WTC11 (cell line): ENCODE data around the gene LGALS1. TPM values are rescaled to one million over a fixed set of nuclear protein-coding genes. Genes with fewer than 3 reads are reported as not detected.
A peak's percentile ranks its signal among the peaks of the same experiment; 100 is the strongest.

Experiments
- ATAC-seq: fragments of 200-7000 bp; cut with Tn5 transposase; 2 replicates; pipeline ENCODE4 v1.10.0; 2021; ENCODE audit warnings: mild to moderate bottlenecking, moderate library complexity
- CTCF ChIA-PET: fragments of 300-600 bp; sonication (Branson Sonifier 250); formaldehyde crosslinking; loops from one replicate; lab custom pipeline; 2021; ENCODE audit warnings: antibody characterized with exemption; lab: Charles Lee
- POLR2A ChIA-PET: fragments of 350-600 bp; sonication (Branson Sonifier 250); formaldehyde crosslinking; loops from one replicate; lab custom pipeline; 2021; ENCODE audit warnings: antibody characterized with exemption; lab: Charles Lee
- DNase-seq: peaks from one replicate; pipeline ENCODE4 v3.0.0; 2021; ENCODE audit warnings: low spot score
- H3K27ac Mint-ChIP-seq: 2 replicates; pipeline ENCODE4 v1.8.0; 2021; ENCODE audit warnings: mixed read lengths
- H3K27me3 Mint-ChIP-seq: 2 replicates; pipeline ENCODE4 v1.8.0; 2021; ENCODE audit warnings: low read depth, mild to moderate bottlenecking, moderate library complexity, mixed read lengths
- H3K36me3 Mint-ChIP-seq: 2 replicates; pipeline ENCODE4 v1.8.0; 2021; ENCODE audit warnings: mixed read lengths
- H3K4me1 Mint-ChIP-seq: 2 replicates; pipeline ENCODE4 v1.8.0; 2022; ENCODE audit warnings: mixed read lengths
- H3K4me3 Mint-ChIP-seq: 2 replicates; pipeline ENCODE4 v1.8.0; 2021; ENCODE audit warnings: mild to moderate bottlenecking, moderate library complexity, mixed read lengths
- H3K9me3 Mint-ChIP-seq: 2 replicates; pipeline ENCODE4 v1.8.0; 2021; ENCODE audit warnings: mixed read lengths
- CBFB ChIP-seq: sonication (generic); formaldehyde crosslinking; IDR thresholded peaks from 2 replicates; pipeline ENCODE4 v1.8.1; 2022; ENCODE audit warnings: mild to moderate bottlenecking, low read depth, missing genetic modification reagents
- CREB1 ChIP-seq: sonication (generic); formaldehyde crosslinking; IDR thresholded peaks from 2 replicates; pipeline ENCODE4 v1.8.0; 2023; ENCODE audit warnings: mild to moderate bottlenecking, missing genetic modification reagents
- ESRRA ChIP-seq: sonication (generic); formaldehyde crosslinking; IDR thresholded peaks from 2 replicates; pipeline ENCODE4 v1.8.1; 2022; ENCODE audit warnings: mild to moderate bottlenecking, missing genetic modification reagents, borderline replicate concordance
- FOXJ3 ChIP-seq: sonication (generic); formaldehyde crosslinking; IDR thresholded peaks from 2 replicates; pipeline ENCODE4 v1.9.0; 2021; ENCODE audit warnings: missing genetic modification reagents, mild to moderate bottlenecking, borderline replicate concordance
- HMGA2 ChIP-seq: fragments of 250-450 bp; sonication (Bioruptor Pico); IDR thresholded peaks from 2 replicates; pipeline ENCODE4 v1.4.0; 2021; ENCODE audit warnings: mild to moderate bottlenecking, moderate library complexity
- NR2C2 ChIP-seq: sonication (generic); formaldehyde crosslinking; IDR thresholded peaks from 2 replicates; pipeline ENCODE4 v1.8.0; 2022; ENCODE audit warnings: mild to moderate bottlenecking, missing genetic modification reagents
- PRRX2 ChIP-seq: fragments of 250-450 bp; sonication (Bioruptor Pico); IDR thresholded peaks from 2 replicates; pipeline ENCODE4 v1.8.0; 2021; ENCODE audit warnings: mild to moderate bottlenecking
- RELA ChIP-seq: sonication (generic); formaldehyde crosslinking; IDR thresholded peaks from 2 replicates; pipeline ENCODE4 v1.8.1; 2022; ENCODE audit warnings: missing genetic modification reagents, mild to moderate bottlenecking, borderline replicate concordance
- ZBTB21 ChIP-seq: sonication (generic); formaldehyde crosslinking; IDR thresholded peaks from 2 replicates; pipeline ENCODE4 v1.8.1; 2023; ENCODE audit warnings: mild to moderate bottlenecking, missing genetic modification reagents, borderline replicate concordance
- ZNF121 ChIP-seq: sonication (generic); formaldehyde crosslinking; IDR thresholded peaks from 2 replicates; pipeline ENCODE4 v1.8.0; 2023; ENCODE audit warnings: missing genetic modification reagents
- ZNF671 ChIP-seq: fragments of 250-450 bp; sonication (Bioruptor Pico); IDR thresholded peaks from 2 replicates; pipeline ENCODE4 v1.8.0; 2021; ENCODE audit warnings: mild to moderate bottlenecking
- total RNA-seq: library from RNA; stranded (reverse); gene quantifications from 3 replicates; pipeline ENCODE4 v1.2.3, GENCODE V29; 2021
- TF ChIP-seq, protein P1 (sequence below): sonication (generic); formaldehyde crosslinking; IDR thresholded peaks from 2 replicates; pipeline ENCODE4 v1.8.1; 2023; ENCODE audit warnings: mild to moderate bottlenecking, moderate library complexity, missing genetic modification reagents
- TF ChIP-seq, protein P2 (sequence below): sonication (generic); formaldehyde crosslinking; IDR thresholded peaks from 2 replicates; pipeline ENCODE4 v1.8.1; 2023; ENCODE audit warnings: mild to moderate bottlenecking, missing genetic modification reagents, moderate library complexity
- TF ChIP-seq, protein P3 (sequence below): sonication (generic); formaldehyde crosslinking; IDR thresholded peaks from 2 replicates; pipeline ENCODE4 v1.8.1; 2023; ENCODE audit warnings: mild to moderate bottlenecking, missing genetic modification reagents, borderline replicate concordance
- TF ChIP-seq, protein P4 (sequence below): sonication (generic); formaldehyde crosslinking; IDR thresholded peaks from 2 replicates; pipeline ENCODE4 v1.8.1; 2022; ENCODE audit warnings: mild to moderate bottlenecking, moderate library complexity, missing genetic modification reagents
- TF ChIP-seq, protein P5 (sequence below): sonication (generic); formaldehyde crosslinking; IDR thresholded peaks from 2 replicates; pipeline ENCODE4 v1.8.1; 2022; ENCODE audit warnings: low read depth, missing genetic modification reagents, borderline replicate concordance
- TF ChIP-seq, protein P6 (sequence below): fragments of 250-450 bp; sonication (Bioruptor Pico); IDR thresholded peaks from 2 replicates; pipeline ENCODE4 v1.9.0; 2021; ENCODE audit warnings: mild to moderate bottlenecking
- TF ChIP-seq, protein P7 (sequence below): fragments of 250-450 bp; sonication (Bioruptor Pico); IDR thresholded peaks from 2 replicates; pipeline ENCODE4 v1.8.0; 2021; ENCODE audit warnings: mild to moderate bottlenecking

Gene LGALS1
- total RNA-seq, 1 experiment from 2014 or later: 17.3 TPM

DNA sequence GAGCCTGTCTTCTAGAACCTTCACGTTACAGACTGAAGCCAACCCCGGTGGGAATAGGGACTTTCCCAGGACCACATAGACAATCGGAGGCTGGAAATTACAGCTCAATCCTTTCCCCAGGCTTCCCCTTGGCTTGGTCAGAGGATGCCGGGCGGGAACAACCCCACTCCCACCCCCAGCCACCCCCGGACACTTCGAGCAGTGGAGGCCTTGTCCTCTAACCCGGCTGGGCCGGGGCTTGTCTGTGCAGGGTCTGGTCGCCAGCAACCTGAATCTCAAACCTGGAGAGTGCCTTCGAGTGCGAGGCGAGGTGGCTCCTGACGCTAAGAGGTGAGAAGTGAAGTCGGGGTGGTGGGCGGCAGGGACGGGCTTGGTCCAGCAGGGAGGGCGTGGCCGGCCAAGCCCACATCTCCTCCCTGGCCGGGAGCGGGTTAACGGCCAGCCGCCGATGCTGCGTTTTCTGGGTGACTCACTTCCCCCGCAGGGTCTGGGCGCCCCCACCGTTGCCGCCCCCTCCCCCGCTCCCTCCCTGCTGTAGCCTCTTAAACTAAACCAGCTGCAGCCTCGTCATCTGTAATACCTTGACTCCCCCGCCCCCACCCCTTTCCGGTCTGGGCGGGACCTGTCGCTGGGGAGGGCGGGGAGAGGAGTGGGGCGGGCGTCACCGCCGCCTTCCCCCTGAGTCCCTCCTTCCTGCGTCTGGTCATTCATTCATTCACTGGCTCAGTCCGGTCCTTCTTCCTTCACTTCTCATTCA lies 1.5 kb downstream of the LGALS1 start (continued):
- TF ChIP-seq, protein P1, sequence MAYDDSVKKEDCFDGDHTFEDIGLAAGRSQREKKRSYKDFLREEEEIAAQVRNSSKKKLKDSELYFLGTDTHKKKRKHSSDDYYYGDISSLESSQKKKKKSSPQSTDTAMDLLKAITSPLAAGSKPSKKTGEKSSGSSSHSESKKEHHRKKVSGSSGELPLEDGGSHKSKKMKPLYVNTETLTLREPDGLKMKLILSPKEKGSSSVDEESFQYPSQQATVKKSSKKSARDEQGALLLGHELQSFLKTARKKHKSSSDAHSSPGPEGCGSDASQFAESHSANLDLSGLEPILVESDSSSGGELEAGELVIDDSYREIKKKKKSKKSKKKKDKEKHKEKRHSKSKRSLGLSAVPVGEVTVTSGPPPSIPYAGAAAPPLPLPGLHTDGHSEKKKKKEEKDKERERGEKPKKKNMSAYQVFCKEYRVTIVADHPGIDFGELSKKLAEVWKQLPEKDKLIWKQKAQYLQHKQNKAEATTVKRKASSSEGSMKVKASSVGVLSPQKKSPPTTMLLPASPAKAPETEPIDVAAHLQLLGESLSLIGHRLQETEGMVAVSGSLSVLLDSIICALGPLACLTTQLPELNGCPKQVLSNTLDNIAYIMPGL: no peak
- no peak for TF ChIP-seq CBFB (CRISPR knock-in tag)
- 0 out of 2 replicates have a peak, but pooled peaks have one; percentile 69 for TF ChIP-seq CREB1
- TF ChIP-seq ZBTB21 (CRISPR knock-in tag): 0 out of 2 replicates have a peak, but pooled peaks have one; percentile 36

DNA sequence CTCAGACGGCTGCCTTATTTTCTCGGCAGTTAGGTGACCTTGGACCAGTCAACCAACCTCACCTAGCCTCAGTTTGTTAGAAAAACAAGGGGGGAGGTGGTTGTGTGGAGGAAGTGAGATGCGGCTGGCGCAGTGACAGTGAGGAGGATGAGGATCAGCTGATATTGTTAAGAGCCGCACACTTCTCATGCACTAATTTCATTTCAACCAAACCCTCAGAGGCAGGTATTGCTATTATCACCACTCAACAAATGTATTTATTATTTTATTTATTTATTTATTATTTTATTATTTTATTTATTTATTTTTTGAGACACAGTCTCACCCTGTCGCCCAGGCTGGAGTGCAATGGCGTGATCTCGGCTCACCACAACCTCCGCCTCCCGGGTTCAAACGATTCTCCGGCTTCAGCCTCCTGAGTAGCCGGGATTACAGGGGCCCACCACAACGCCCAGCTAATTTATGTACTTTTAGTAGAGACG lies 2.1 kb downstream of the LGALS1 start:
- peaks cover 13% of the 10 kb centered on the region for H3K4me1 Mint-ChIP-seq
- ATAC-seq (no peak), DNase-seq (no peak)
- H3K27ac Mint-ChIP-seq: peak overlapping the region; percentile 84
- peaks cover 18% of the 10 kb centered on the region for H3K27me3 Mint-ChIP-seq
- TF ChIP-seq RELA (CRISPR knock-in tag): no peak
- TF ChIP-seq HMGA2 (CRISPR knock-in tag): peak; percentile 95
- CTCF ChIA-PET: interaction anchor here (0.7 to 6.8 kb wide), 7 partner anchors 16 to 140 kb away, joined by 3 to 51 read pairs (median 4); partner anchors contain the start of genes GGA1 and PDXP
- POLR2A ChIA-PET: interaction anchor here (1.0 kb wide), 2 partner anchors 19 to 70 kb away, joined by 5 read pairs; partner anchors contain the start of gene PDXP
- H3K9me3 Mint-ChIP-seq: no peaks in the 10 kb centered on the region
- H3K36me3 Mint-ChIP-seq: no peaks in the 10 kb centered on the region
- peak overlapping the region; percentile 72 for H3K4me3 Mint-ChIP-seq

DNA sequence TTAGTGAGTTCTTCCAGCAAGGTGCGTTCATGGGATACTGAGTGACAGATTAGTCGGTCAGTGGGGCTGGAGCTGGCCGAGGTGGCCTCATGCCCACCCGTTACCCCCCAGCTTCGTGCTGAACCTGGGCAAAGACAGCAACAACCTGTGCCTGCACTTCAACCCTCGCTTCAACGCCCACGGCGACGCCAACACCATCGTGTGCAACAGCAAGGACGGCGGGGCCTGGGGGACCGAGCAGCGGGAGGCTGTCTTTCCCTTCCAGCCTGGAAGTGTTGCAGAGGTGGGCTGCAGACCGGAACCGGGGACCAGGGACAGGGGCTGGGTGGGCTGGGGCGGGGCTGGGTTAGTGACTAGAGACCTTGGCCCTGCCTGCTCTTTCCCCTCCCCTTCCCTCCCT lies 2.9 kb downstream of the LGALS1 start:
- CTCF ChIA-PET: interaction anchor here (0.7 to 6.8 kb wide), 2 partner anchors 36 to 275 kb away, joined by 3 to 51 read pairs; partner anchors contain the start of genes C22orf23 and POLR2F
- ATAC-seq (no peak), DNase-seq (no peak)
- H3K4me3 Mint-ChIP-seq: peak overlapping the region; percentile 45
- POLR2A ChIA-PET: interaction anchor here (1.0 kb wide), 1 partner anchor 71 kb away, joined by 5 read pairs; no protein-coding TSS in a partner anchor
- H3K4me1 Mint-ChIP-seq: peaks cover 13% of the 10 kb centered on the region
- H3K36me3 Mint-ChIP-seq: no peaks in the 10 kb centered on the region
- H3K27ac Mint-ChIP-seq: peak overlapping the region; percentile 96; the same call in 1 of the 2 replicates
- H3K9me3 Mint-ChIP-seq: no peaks in the 10 kb centered on the region
- TF ChIP-seq, protein P2, sequence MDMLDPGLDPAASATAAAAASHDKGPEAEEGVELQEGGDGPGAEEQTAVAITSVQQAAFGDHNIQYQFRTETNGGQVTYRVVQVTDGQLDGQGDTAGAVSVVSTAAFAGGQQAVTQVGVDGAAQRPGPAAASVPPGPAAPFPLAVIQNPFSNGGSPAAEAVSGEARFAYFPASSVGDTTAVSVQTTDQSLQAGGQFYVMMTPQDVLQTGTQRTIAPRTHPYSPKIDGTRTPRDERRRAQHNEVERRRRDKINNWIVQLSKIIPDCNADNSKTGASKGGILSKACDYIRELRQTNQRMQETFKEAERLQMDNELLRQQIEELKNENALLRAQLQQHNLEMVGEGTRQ (CRISPR knock-in tag): no peak
- TF ChIP-seq, protein P3, sequence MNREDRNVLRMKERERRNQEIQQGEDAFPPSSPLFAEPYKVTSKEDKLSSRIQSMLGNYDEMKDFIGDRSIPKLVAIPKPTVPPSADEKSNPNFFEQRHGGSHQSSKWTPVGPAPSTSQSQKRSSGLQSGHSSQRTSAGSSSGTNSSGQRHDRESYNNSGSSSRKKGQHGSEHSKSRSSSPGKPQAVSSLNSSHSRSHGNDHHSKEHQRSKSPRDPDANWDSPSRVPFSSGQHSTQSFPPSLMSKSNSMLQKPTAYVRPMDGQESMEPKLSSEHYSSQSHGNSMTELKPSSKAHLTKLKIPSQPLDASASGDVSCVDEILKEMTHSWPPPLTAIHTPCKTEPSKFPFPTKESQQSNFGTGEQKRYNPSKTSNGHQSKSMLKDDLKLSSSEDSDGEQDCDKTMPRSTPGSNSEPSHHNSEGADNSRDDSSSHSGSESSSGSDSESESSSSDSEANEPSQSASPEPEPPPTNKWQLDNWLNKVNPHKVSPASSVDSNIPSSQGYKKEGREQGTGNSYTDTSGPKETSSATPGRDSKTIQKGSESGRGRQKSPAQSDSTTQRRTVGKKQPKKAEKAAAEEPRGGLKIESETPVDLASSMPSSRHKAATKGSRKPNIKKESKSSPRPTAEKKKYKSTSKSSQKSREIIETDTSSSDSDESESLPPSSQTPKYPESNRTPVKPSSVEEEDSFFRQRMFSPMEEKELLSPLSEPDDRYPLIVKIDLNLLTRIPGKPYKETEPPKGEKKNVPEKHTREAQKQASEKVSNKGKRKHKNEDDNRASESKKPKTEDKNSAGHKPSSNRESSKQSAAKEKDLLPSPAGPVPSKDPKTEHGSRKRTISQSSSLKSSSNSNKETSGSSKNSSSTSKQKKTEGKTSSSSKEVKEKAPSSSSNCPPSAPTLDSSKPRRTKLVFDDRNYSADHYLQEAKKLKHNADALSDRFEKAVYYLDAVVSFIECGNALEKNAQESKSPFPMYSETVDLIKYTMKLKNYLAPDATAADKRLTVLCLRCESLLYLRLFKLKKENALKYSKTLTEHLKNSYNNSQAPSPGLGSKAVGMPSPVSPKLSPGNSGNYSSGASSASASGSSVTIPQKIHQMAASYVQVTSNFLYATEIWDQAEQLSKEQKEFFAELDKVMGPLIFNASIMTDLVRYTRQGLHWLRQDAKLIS (CRISPR knock-in tag): no peak
- no peak for TF ChIP-seq ZNF671 (CRISPR knock-in tag)
- TF ChIP-seq PRRX2: no peak
- no peak for TF ChIP-seq NR2C2
- TF ChIP-seq, protein P4, sequence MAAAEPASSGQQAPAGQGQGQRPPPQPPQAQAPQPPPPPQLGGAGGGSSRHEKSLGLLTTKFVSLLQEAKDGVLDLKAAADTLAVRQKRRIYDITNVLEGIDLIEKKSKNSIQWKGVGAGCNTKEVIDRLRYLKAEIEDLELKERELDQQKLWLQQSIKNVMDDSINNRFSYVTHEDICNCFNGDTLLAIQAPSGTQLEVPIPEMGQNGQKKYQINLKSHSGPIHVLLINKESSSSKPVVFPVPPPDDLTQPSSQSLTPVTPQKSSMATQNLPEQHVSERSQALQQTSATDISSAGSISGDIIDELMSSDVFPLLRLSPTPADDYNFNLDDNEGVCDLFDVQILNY (CRISPR knock-in tag): no peak
- TF ChIP-seq ESRRA (CRISPR knock-in tag): no peak
- no peak for TF ChIP-seq ZNF121 (CRISPR knock-in tag)
- TF ChIP-seq, protein P5, sequence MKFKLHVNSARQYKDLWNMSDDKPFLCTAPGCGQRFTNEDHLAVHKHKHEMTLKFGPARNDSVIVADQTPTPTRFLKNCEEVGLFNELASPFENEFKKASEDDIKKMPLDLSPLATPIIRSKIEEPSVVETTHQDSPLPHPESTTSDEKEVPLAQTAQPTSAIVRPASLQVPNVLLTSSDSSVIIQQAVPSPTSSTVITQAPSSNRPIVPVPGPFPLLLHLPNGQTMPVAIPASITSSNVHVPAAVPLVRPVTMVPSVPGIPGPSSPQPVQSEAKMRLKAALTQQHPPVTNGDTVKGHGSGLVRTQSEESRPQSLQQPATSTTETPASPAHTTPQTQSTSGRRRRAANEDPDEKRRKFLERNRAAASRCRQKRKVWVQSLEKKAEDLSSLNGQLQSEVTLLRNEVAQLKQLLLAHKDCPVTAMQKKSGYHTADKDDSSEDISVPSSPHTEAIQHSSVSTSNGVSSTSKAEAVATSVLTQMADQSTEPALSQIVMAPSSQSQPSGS (CRISPR knock-in tag): no peak
- TF ChIP-seq, protein P6, sequence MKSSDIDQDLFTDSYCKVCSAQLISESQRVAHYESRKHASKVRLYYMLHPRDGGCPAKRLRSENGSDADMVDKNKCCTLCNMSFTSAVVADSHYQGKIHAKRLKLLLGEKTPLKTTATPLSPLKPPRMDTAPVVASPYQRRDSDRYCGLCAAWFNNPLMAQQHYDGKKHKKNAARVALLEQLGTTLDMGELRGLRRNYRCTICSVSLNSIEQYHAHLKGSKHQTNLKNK: no peak
- no peak for TF ChIP-seq ZBTB21 (CRISPR knock-in tag)
- TF ChIP-seq, protein P7, sequence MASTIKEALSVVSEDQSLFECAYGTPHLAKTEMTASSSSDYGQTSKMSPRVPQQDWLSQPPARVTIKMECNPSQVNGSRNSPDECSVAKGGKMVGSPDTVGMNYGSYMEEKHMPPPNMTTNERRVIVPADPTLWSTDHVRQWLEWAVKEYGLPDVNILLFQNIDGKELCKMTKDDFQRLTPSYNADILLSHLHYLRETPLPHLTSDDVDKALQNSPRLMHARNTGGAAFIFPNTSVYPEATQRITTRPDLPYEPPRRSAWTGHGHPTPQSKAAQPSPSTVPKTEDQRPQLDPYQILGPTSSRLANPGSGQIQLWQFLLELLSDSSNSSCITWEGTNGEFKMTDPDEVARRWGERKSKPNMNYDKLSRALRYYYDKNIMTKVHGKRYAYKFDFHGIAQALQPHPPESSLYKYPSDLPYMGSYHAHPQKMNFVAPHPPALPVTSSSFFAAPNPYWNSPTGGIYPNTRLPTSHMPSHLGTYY (CRISPR knock-in tag): no peak
- TF ChIP-seq FOXJ3 (CRISPR knock-in tag): no peak
- peaks cover 18% of the 10 kb centered on the region for H3K27me3 Mint-ChIP-seq
